Hepatocyte (in vitro differentiated cells): ENCODE measurements around the gene C1orf87.

ENCODE experiments used
- EZH2 ChIP-seq: fragments of 200-600 bp; sonication (generic); IDR thresholded peaks from 2 replicates; pipeline ENCODE4 v1.6.1; 2016; ENCODE audit warnings: antibody characterized with exemption, mild to moderate bottlenecking, borderline replicate concordance
- TF ChIP-seq, protein P1 (sequence below): fragments of 200-600 bp; sonication (generic); IDR thresholded peaks from 2 replicates; pipeline ENCODE4 v1.5.1; 2016; ENCODE audit warnings: antibody characterized with exemption, mild to moderate bottlenecking; ENCODE audit not compliant: poor library complexity

DNA sequence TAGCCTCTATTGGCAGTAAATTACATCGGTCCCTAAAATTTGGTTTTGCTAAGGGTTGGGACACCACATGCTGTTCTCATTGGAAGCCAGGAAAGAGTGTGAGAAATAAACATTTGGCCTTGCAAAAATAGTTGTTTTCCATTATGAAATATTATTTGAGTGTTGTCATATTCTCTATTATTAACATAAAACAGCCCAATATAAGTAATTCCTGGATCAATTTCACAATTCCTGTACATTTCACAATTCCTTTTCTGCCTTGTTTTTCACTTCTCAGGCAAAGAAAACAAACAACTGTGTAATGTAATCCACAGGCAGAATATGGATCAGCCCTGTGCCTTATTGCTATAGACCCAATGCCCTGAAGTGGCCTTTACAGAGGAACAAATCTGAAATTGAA lies 40.5 kb downstream of the C1orf87 start:
- TF ChIP-seq, protein P1, sequence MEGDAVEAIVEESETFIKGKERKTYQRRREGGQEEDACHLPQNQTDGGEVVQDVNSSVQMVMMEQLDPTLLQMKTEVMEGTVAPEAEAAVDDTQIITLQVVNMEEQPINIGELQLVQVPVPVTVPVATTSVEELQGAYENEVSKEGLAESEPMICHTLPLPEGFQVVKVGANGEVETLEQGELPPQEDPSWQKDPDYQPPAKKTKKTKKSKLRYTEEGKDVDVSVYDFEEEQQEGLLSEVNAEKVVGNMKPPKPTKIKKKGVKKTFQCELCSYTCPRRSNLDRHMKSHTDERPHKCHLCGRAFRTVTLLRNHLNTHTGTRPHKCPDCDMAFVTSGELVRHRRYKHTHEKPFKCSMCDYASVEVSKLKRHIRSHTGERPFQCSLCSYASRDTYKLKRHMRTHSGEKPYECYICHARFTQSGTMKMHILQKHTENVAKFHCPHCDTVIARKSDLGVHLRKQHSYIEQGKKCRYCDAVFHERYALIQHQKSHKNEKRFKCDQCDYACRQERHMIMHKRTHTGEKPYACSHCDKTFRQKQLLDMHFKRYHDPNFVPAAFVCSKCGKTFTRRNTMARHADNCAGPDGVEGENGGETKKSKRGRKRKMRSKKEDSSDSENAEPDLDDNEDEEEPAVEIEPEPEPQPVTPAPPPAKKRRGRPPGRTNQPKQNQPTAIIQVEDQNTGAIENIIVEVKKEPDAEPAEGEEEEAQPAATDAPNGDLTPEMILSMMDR: no peak
- TF ChIP-seq EZH2: no peak
